Lung (tissue), 12 donors: ENCODE measurements around the gene CCDC88A. TPM values are rescaled to one million over a fixed set of nuclear protein-coding genes. Genes with fewer than 3 reads are reported as not detected.

Source experiments
- ATAC-seq: fragments of 200-7000 bp; cut with Tn5 transposase; one replicate; pipeline ENCODE4 v1.9.1; 2020; ENCODE audit warnings: moderate number of reproducible peaks; ENCODE audit not compliant: insufficient read depth, low FRiP score
- DNase-seq, 3 donors: peaks; one replicate each; pipeline ENCODE4 v3.0.0-alpha.2; 2013 to 2017
- H3K27ac ChIP-seq, 2 donors: one replicate each; pipeline ENCODE4 v1.5.1; 2013; ENCODE audit warnings: mild to moderate bottlenecking in 2 of 2, moderate library complexity in 2 of 2, control low read depth in 1 of 2, inconsistent platforms in 1 of 2, low read depth in 1 of 2, low read length in 1 of 2
- H3K27me3 ChIP-seq, 3 donors: one replicate each; pipeline ENCODE4 v1.5.1; 2013; ENCODE audit warnings: low read length in 2 of 3; ENCODE audit not compliant: control insufficient read depth in 3 of 3, insufficient read depth in 3 of 3
- H3K36me3 ChIP-seq, 4 donors: one replicate each; pipeline ENCODE4 v1.5.1; 2013; ENCODE audit warnings: low read length in 4 of 4, mild to moderate bottlenecking in 1 of 4, moderate library complexity in 1 of 4; ENCODE audit not compliant: control insufficient read depth in 4 of 4, insufficient read depth in 4 of 4
- H3K4me1 ChIP-seq, 5 donors: one replicate each; pipeline ENCODE4 v1.5.1; 2013; ENCODE audit warnings: low read length in 5 of 5, mild to moderate bottlenecking in 2 of 5, moderate library complexity in 1 of 5; ENCODE audit not compliant: control insufficient read depth in 5 of 5, insufficient read depth in 5 of 5
- H3K4me3 ChIP-seq: one replicate; pipeline ENCODE4 v1.5.1; 2013; ENCODE audit warnings: mild to moderate bottlenecking, control low read depth, moderate library complexity
- H3K9ac ChIP-seq, 2 donors: one replicate each; pipeline ENCODE4 v1.5.1; 2013; ENCODE audit warnings: low read length in 2 of 2, control low read depth in 1 of 2; ENCODE audit not compliant: insufficient read depth in 1 of 2
- H3K9me3 ChIP-seq, 4 donors: one replicate each; pipeline ENCODE4 v1.5.1; 2013; ENCODE audit warnings: low read length in 3 of 4, mild to moderate bottlenecking in 1 of 4, moderate library complexity in 1 of 4; ENCODE audit not compliant: control insufficient read depth in 4 of 4, insufficient read depth in 3 of 4
- WGBS, 2 donors: extraction: QIAGEN DNeasy Blood & Tissue Kit; methylation state at CpG; one replicate each; pipeline ENCODE4 v1.1.7; 2013; 5-methylcytosine and 5-hydroxymethylcytosine counted together
- polyA plus RNA-seq, 2 donors: library from polyadenylated mRNA; stranded (reverse); fragments of 200-250 nt; gene quantifications; one replicate each; pipeline ENCODE4 v1.2.1, GENCODE V29; 2013
- total RNA-seq, 2 donors: library from RNA; depleted of rRNA in 1 of 2; stranded (reverse); fragments of >200 nt in 1 of 2; gene quantifications; one replicate each; pipeline ENCODE4 v1.2.1, GENCODE V29; 2014 to 2021
- TF ChIP-seq, protein P1 (sequence below): IDR thresholded peaks from 2 replicates; pipeline ENCODE4 v1.5.1; 2012; ENCODE audit warnings: mild to moderate bottlenecking; ENCODE audit errors: control extremely low read depth, extremely low read depth
- donor health status: control.
- donor health status: control.
- donor health status: Bipolar disorder and iron deficiency.
- donor health status: healthy.
- donor health status: DM: yes; HTN: yes; CAD: no.

The CCDC88A gene
- total and polyA plus RNA-seq, 4 donors = 13.3 to 91.9 (median 61.5) TPM

DNA sequence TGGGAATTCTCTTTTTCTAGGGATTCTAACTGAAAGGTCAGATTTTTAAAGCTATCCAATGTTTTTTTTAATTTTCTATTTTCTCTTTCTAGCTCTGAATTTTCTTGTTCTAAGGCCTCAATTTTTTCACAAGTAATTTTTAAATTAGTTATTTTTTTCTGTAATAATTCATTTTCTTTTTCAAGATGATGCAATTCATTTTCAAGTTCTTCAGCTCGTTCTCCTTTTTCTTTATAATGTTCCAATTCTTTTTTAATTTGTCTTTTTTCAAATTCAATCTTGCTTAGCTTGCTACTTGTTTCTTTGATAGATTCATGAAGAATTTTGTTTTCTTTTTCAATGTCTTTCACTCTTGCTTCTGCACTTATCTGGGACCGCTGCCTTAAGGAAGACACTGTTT lies 84.9 kb downstream of the CCDC88A start:
- Histone ChIP-seq H3K9me3 (no peaks in the 10 kb centered on the region), H3K36me3 (peaks cover 4 to 23% (median 8%) of the 10 kb centered on the region in 4 donors), H3K27me3 (no peaks in the 10 kb centered on the region), H3K4me1 (no peaks in the 10 kb centered on the region), H3K27ac (no peak overlapping the region), H3K4me3 (no peak overlapping the region), H3K9ac (no peak overlapping the region)
- no peak for DNase-seq
- TF ChIP-seq, protein P1, sequence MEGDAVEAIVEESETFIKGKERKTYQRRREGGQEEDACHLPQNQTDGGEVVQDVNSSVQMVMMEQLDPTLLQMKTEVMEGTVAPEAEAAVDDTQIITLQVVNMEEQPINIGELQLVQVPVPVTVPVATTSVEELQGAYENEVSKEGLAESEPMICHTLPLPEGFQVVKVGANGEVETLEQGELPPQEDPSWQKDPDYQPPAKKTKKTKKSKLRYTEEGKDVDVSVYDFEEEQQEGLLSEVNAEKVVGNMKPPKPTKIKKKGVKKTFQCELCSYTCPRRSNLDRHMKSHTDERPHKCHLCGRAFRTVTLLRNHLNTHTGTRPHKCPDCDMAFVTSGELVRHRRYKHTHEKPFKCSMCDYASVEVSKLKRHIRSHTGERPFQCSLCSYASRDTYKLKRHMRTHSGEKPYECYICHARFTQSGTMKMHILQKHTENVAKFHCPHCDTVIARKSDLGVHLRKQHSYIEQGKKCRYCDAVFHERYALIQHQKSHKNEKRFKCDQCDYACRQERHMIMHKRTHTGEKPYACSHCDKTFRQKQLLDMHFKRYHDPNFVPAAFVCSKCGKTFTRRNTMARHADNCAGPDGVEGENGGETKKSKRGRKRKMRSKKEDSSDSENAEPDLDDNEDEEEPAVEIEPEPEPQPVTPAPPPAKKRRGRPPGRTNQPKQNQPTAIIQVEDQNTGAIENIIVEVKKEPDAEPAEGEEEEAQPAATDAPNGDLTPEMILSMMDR = no peak
- no peak for ATAC-seq
- WGBS, 2 donors = 85 to 90% methylated on average over 2 of the region's 2 CpGs

DNA sequence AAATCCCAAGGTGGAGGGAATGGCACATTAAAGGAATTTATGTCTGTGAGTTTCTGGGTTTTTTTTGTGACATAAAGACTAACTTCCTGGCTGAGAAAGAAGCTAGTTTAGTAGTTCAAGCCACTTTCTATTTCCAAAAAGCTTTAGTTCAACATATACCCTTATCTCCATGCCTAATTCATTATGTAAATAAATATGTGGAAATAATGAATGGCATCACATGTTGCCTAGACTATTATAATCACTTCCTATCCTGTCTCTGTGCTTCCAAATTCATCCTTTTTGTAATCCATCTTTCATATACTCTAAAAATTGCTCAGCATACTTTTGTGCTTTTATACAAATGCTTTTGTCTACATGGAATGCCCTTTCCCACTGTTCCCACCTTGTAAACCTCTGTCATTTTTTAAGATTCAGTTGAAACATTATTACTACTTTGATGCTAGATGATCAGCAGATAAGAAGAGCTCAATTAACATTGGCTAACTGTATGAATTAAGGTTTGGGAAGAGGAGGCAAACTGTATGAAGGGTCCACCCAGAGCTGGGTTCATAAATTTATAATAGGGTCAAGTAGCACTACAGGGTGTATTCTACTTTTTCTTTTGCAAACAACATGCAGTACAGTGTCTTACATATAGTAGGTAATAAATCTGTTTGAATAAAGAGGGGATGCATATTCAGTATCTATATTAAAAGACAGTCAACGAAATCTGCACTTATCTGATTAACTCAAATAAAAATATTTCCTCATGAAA lies 88.9 kb downstream of the CCDC88A start:
- H3K9ac ChIP-seq = no peak overlapping the region
- no peak for ATAC-seq
- no peak overlapping the region for H3K27ac ChIP-seq
- DNase-seq = no peak
- peaks cover 0 to 4% (median 0%) of the 10 kb centered on the region in 5 donors for H3K4me1 ChIP-seq
- no peak overlapping the region for H3K4me3 ChIP-seq
- no peaks in the 10 kb centered on the region for H3K27me3 ChIP-seq
- WGBS, 2 donors = 90 to 98% methylated on average over 1 of the region's 1 CpG
- TF ChIP-seq, protein P1 = no peak
- H3K9me3 ChIP-seq = no peaks in the 10 kb centered on the region
- peaks cover 3 to 37% (median 18%) of the 10 kb centered on the region in 4 donors for H3K36me3 ChIP-seq

DNA sequence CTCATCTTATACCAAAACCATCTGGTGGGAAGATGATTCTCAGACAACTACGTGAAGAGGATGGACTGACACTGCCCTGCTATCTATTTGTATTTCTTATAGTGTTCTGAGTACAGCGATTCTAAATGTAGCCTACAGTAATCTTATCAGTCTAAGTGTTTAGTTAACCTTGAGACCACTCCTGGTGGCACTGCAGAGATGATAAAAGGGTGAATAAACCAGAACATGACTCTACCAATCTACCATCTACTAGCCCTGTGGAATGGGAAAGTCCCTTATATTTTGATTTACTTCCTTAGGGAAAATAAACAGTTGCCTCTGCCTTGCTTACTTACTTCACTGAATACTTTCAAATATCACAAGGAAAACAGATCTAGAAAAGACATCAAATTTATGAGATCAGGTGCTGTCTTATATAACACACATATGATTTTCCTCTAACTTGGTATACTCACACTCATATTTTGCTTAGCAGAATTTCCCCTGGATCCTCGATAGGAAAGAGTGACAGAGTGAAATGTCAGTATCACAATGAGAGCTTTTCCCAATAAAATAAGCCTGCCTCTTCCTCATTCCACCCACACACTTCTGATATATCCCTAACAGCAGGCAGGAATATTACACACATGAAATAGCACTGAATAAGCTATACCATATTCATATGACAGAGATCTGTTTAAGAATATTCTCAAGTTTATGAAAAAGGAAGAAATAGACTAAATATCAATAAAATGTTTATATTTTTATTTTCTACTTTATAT lies 92.0 kb downstream of the CCDC88A start:
- H3K27me3 ChIP-seq = no peaks in the 10 kb centered on the region
- no peaks in the 10 kb centered on the region for H3K9me3 ChIP-seq
- peaks cover 2 to 29% (median 17%) of the 10 kb centered on the region in 4 donors for H3K36me3 ChIP-seq
- WGBS, 2 donors = 81 to 98% methylated on average over 3 of the region's 3 CpGs
- DNase-seq (no peak), ATAC-seq (no peak)
- H3K4me1 ChIP-seq = peaks cover 0 to 4% (median 0%) of the 10 kb centered on the region in 5 donors
- H3K27ac ChIP-seq = no peak overlapping the region
- TF ChIP-seq, protein P1 = no peak
- H3K9ac ChIP-seq = no peak overlapping the region
- no peak overlapping the region for H3K4me3 ChIP-seq
